Mesothelial cell of epicardium (in vitro differentiated cells): ENCODE measurements around the gene CINP. TPM values are rescaled to one million over a fixed set of nuclear protein-coding genes. Genes with fewer than 3 reads are reported as not detected.
"Not testable (repeated sequence)": the region's sequence is repeated elsewhere in the genome, so short reads cannot be mapped to it uniquely, and the experiment has no call there.

ENCODE experiments used
- DNase-seq, 2 experiments: peaks; one replicate each; pipeline ENCODE4 v3.0.0; 2021; ENCODE audit warnings: low spot score in 2 of 2; ENCODE audit not compliant: unreplicated experiment in 2 of 2
- H3K27ac Mint-ChIP-seq: 2 replicates; pipeline ENCODE4 v1.8.0; 2021; ENCODE audit warnings: mixed read lengths
- H3K27me3 Mint-ChIP-seq: 2 replicates; pipeline ENCODE4 v1.8.0; 2021; ENCODE audit warnings: low read depth, mixed read lengths
- H3K36me3 Mint-ChIP-seq: 2 replicates; pipeline ENCODE4 v1.8.0; 2021; ENCODE audit warnings: mixed read lengths
- H3K4me1 Mint-ChIP-seq: 2 replicates; pipeline ENCODE4 v1.8.0; 2021; ENCODE audit warnings: mixed read lengths
- H3K4me3 Mint-ChIP-seq: 2 replicates; pipeline ENCODE4 v1.8.0; 2021; ENCODE audit warnings: mild to moderate bottlenecking, moderate library complexity, mixed read lengths
- H3K9me3 Mint-ChIP-seq: 2 replicates; pipeline ENCODE4 v1.8.0; 2021; ENCODE audit warnings: mixed read lengths
- total RNA-seq: library from RNA; stranded (reverse); gene quantifications from 3 replicates; pipeline ENCODE4 v1.2.1, GENCODE V29; 2021
- TF ChIP-seq, protein P1 (sequence below): fragments of 200-600 bp; sonication (generic); IDR thresholded peaks from one replicate; pipeline ENCODE4 v1.5.0; 2021; ENCODE audit warnings: antibody characterized with exemption; ENCODE audit not compliant: unreplicated experiment

CINP gene
- total RNA-seq, 1 donor from 2014 or later, result 24.3 TPM

DNA sequence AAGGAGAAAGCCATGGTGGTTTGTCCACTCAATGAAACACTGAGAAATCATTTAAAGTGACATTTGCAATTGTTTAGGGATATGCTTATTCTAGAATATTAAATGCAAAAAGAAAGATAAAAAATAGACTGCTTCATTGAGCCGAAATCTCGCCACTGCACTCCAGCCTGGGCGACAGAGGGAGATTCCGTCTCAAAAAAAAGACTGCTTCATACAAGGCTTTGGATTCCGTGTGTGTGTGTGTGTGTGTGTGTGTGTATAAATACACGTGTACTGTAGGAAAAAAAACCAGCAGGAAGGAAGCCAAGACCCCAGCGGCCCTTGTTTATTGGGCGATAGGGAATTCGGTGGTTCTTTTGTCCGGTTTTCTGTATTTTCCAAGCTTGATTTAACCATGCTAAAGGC is 46.4 kb downstream of the CINP start:
- no peaks in the 10 kb centered on the region for H3K27me3 Mint-ChIP-seq
- H3K9me3 Mint-ChIP-seq, result no peaks in the 10 kb centered on the region
- peak overlapping the region; percentile 99 for H3K27ac Mint-ChIP-seq
- no peaks in the 10 kb centered on the region for H3K36me3 Mint-ChIP-seq
- TF ChIP-seq, protein P1, sequence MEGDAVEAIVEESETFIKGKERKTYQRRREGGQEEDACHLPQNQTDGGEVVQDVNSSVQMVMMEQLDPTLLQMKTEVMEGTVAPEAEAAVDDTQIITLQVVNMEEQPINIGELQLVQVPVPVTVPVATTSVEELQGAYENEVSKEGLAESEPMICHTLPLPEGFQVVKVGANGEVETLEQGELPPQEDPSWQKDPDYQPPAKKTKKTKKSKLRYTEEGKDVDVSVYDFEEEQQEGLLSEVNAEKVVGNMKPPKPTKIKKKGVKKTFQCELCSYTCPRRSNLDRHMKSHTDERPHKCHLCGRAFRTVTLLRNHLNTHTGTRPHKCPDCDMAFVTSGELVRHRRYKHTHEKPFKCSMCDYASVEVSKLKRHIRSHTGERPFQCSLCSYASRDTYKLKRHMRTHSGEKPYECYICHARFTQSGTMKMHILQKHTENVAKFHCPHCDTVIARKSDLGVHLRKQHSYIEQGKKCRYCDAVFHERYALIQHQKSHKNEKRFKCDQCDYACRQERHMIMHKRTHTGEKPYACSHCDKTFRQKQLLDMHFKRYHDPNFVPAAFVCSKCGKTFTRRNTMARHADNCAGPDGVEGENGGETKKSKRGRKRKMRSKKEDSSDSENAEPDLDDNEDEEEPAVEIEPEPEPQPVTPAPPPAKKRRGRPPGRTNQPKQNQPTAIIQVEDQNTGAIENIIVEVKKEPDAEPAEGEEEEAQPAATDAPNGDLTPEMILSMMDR, result no peak
- peaks cover 43% of the 10 kb centered on the region for H3K4me1 Mint-ChIP-seq
- peak overlapping the region; percentile 94 for H3K4me3 Mint-ChIP-seq
- DNase-seq, result peak; percentile 36 to 55

DNA sequence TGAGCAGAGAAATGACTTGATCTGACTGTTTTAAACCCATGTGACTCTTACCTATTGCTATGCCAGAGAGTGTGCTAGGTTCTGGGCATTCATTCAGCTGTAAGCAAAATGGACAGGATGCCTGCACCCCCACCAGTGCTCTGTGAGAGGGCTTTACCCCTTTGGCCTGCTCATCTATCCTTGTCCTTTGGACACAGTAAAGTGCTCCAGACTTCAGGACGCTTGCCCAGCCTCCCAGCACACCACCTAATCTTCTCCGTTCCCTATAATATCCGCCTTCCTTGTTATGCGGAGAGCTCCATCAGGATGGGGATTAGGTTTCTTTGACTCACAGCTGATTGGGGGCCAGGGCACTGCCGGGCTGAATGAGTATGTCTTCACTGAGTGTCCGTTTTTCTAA is 47.6 kb downstream of the CINP start:
- Mint-ChIP-seq H3K4me1 (peaks cover 39% of the 10 kb centered on the region), H3K4me3 (peak overlapping the region; percentile 79), H3K9me3 (no peaks in the 10 kb centered on the region), H3K36me3 (no peaks in the 10 kb centered on the region), H3K27me3 (no peaks in the 10 kb centered on the region), H3K27ac (no peak overlapping the region)
- TF ChIP-seq, protein P1, result no peak
- DNase-seq, result no peak

DNA sequence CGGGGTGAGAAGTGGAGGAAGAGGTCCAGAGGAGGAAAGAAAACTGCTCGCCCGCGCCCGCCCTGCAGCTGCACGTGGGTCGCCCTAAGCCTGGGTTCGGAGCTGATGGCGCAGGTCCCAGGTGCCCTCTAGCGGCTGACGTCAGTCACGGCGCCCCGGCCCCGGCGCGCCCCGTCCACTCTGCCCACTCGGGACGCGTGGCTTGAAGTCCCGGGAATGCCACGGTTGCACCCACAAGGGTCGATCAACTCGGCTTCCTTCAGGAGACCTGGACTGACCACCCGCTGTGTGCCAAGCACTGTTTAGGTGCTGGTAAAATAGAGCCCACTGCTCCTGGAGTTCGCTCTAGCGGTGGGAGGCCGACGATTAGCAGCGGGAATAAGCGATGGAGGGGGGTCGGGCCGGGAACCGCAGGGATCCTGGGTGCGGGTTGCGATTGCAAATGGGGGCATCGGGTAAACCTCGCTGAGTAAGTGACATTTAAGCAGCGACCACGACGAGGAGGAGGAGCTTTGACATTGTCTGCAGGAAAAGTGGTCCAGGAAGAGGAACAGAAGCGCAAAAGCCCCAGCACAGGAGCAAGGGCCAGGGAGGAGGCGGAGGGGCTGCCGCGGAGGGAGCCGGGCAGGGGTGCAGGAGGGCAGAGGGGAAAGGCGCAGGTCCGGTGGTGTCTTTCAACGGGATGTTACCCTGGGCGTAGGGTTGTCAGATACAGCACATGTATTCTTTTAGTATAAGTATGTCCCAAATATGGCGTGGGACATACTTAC is 48.3 kb downstream of the CINP start:
- peak; percentile 74 to 88 for DNase-seq
- peaks cover 38% of the 10 kb centered on the region for H3K4me1 Mint-ChIP-seq
- H3K36me3 Mint-ChIP-seq, result no peaks in the 10 kb centered on the region
- TF ChIP-seq, protein P1, result peak; percentile 96
- H3K27ac Mint-ChIP-seq, result peak overlapping the region; percentile 65
- no peaks in the 10 kb centered on the region for H3K9me3 Mint-ChIP-seq
- H3K27me3 Mint-ChIP-seq, result no peaks in the 10 kb centered on the region
- H3K4me3 Mint-ChIP-seq, result peak overlapping the region; percentile 79

DNA sequence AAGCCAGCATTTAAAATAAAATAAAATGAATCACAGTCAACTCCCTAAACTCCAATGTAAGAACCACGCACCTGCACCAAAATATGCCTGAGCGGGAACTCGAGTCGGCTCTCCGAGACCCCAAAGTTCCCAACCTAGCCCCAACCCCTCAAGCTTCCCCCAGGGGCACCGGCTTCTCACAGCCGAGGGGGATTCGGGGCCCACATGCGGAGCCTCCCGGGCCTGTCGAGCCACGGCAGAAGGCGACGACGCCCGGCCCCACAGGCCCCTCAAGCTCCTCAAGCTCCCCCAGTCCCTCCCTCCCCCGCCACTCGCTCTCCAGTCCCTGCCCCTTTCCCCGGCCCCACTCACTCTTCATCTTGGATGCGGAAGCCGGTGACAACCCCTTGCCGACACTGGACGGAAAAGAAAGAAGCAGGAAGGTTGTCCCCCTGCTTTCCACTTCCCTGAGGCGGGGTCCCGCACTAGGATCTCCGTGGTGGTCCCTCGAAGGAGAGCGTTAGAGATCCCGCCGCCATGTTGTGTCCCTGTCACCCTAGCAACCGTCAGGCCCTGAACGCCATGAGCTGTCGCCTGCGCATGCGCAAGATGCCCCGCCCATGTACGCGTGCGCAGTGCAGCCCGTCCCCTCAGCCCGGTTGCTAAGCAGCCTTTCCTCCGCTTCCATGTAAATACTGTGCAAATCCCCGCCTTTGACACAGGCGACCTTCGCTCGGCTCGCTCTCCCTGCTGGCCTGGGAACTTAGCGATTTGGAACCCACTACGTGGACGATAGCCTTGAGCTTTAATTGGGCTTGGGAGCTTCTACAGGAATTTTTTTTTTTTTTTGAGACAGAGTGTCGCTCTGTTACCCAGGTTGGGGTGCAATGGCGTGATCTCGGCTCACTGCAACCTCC is 57.8 kb downstream of the CINP start, which contains the start of gene MOK:
Gene MOK (minus strand): TSS at position 554 of the 896 bp plus-strand sequence. CDS start 196 bp downstream, at position 358.
- peaks cover 22% of the 10 kb centered on the region for H3K4me1 Mint-ChIP-seq
- H3K9me3 Mint-ChIP-seq, result no peaks in the 10 kb centered on the region
- H3K36me3 Mint-ChIP-seq, result no peaks in the 10 kb centered on the region
- peaks cover 2% of the 10 kb centered on the region for H3K27me3 Mint-ChIP-seq
- H3K27ac Mint-ChIP-seq, result peak within 1 kb of the TSS; percentile 98
- TF ChIP-seq, protein P1, result no peak
- peak; percentile 93 to 100 for DNase-seq
- peak within 1 kb of the TSS; percentile 97 for H3K4me3 Mint-ChIP-seq

DNA sequence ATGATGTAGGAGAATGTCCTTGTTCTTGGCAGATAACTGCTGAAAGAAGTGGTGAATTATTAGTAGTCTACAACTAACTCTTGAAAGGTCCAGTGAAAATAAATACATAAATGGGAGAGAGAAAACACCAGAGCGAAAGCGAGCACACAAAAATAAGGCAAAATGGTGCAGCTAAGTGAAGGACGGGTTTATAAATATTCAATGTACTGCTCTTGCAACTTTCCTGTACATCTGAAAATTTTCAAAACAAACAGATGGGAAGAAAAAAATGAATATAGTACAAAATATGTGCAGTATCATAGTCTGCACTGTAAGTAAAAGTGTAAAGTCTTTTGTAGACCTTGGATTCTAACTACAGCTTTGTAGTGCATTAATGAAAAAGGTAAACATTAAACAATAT is 59.0 kb downstream of the CINP start:
- Mint-ChIP-seq H3K36me3 (peaks cover 3% of the 10 kb centered on the region), H3K9me3 (no peaks in the 10 kb centered on the region), H3K4me1 (peaks cover 22% of the 10 kb centered on the region), H3K27ac (peak overlapping the region; percentile 3), H3K4me3 (peak overlapping the region; percentile 97), H3K27me3 (peaks cover 2% of the 10 kb centered on the region)
- DNase-seq, result no peak
- TF ChIP-seq, protein P1, result no peak

DNA sequence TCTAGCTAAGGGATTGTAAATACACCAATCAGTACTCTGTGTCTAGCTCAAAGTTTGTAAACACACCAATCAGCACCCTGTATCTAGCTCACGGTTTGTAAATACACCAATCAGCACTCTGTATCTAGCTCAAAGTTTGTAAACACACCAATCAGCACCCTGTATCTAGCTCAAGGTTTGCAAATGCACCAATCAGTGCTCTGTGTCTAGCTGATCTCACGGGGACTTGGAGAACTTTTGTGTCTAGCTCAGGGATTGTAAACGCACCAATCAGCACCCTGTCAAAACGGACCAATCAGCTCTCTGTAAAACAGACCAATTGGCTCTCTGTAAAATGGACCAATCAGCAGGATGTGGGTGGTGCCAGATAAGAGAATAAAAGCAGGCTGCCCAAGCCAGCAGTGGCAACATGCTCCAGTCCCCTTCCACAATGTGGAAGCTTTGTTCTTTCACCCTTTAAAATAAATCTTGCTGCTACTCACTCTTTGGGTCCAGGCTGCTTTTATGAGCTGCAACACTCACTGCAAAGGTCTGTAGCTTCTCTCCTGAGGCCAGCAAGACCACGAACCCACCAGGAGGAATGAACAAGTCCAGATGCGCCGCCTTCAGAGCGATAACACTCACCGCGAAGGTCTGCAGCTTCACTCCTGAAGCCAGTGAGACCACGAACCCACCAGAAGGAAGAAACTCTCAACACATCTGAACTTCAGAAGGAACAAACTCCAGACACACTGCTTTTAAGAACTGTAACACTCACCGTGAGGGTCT is 64.2 kb downstream of the CINP start:
- peaks cover 27% of the 10 kb centered on the region for H3K4me1 Mint-ChIP-seq
- not testable (repeated sequence) for H3K36me3 Mint-ChIP-seq, H3K27me3 Mint-ChIP-seq, H3K27ac Mint-ChIP-seq, H3K4me3 Mint-ChIP-seq, H3K9me3 Mint-ChIP-seq, DNase-seq
